OCI-LY7 (cell line): Measurements from ENCODE around the gene AAK1.

Experiments
- EZH2phosphoT487 ChIP-seq: fragments of 200-600 bp; sonication (generic); IDR thresholded peaks from 2 replicates; pipeline ENCODE4 v1.6.1; 2018; ENCODE audit warnings: low read depth, borderline replicate concordance, mild to moderate bottlenecking, mixed run types, antibody characterized with exemption, low read length, moderate library complexity, mixed read lengths
- TF ChIP-seq, protein P1 (sequence below): fragments of 200-600 bp; sonication (generic); conservative IDR thresholded peaks from 2 replicates; pipeline ENCODE4 v1.5.1; 2014; ENCODE audit warnings: mild to moderate bottlenecking, antibody characterized with exemption, low read length, moderate library complexity, mixed read lengths

DNA sequence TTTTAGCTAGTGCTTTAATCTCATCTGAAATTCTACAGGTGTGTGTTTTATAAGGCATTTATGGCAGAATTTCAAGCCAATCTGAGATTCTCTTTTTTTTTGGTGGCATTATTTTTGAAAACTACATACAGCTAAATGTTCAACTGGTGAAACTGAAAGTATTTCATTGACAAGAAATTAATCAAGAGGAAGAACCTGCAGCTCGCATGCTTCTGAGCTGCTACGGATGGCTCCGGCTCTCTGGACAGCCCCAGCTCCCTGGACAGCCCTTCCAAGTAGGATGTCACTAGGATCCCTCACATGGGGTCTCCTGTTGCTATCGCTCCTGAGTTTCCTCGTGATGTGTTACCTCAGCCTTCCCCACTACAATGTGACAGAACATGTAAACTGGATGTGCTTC is 46.4 kb downstream of the AAK1 start:
- TF ChIP-seq, protein P1, sequence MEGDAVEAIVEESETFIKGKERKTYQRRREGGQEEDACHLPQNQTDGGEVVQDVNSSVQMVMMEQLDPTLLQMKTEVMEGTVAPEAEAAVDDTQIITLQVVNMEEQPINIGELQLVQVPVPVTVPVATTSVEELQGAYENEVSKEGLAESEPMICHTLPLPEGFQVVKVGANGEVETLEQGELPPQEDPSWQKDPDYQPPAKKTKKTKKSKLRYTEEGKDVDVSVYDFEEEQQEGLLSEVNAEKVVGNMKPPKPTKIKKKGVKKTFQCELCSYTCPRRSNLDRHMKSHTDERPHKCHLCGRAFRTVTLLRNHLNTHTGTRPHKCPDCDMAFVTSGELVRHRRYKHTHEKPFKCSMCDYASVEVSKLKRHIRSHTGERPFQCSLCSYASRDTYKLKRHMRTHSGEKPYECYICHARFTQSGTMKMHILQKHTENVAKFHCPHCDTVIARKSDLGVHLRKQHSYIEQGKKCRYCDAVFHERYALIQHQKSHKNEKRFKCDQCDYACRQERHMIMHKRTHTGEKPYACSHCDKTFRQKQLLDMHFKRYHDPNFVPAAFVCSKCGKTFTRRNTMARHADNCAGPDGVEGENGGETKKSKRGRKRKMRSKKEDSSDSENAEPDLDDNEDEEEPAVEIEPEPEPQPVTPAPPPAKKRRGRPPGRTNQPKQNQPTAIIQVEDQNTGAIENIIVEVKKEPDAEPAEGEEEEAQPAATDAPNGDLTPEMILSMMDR = no peak
- TF ChIP-seq EZH2phosphoT487 = no peak
